ENCODE results near the gene NFAT5. TPM values are rescaled to one million over a fixed set of nuclear protein-coding genes. Genes with fewer than 3 reads are reported as not detected.

NFAT5 gene
- polyA plus RNA-seq, 3 donors = 2.4 to 6.9 (median 2.5) TPM

- H3K27ac ChIP-seq (ENCODE audit: low read depth in 1 of 2, low read length in 2 of 2) = no peak overlapping the region
- no peak overlapping the region for H3K9ac ChIP-seq (ENCODE audit: insufficient read depth, low read length, poor library complexity, severe bottlenecking)
- no peaks in the 10 kb centered on the region for H3K27me3 ChIP-seq (ENCODE audit: control insufficient read depth in 2 of 2, insufficient read depth in 2 of 2, low read length in 2 of 2)
- peaks cover 31 to 69% of the 10 kb centered on the region in 2 donors for H3K36me3 ChIP-seq (replicated peaks in 1 of 2; ENCODE audit: control insufficient read depth in 1 of 2, insufficient read depth in 2 of 2, low read length in 2 of 2)
- H3K4me3 ChIP-seq (replicated peaks in 1 of 3; ENCODE audit: low read depth in 2 of 3, low read length in 3 of 3) = no peak overlapping the region
- WGBS (ENCODE audit: insufficient coverage) = no CpG with 5 or more reads among the region's 1 CpG
- intact Hi-C loops (cut with micrococcal nuclease) = no loop called here
- no peaks in the 10 kb centered on the region for H3K79me2 ChIP-seq (ENCODE audit: insufficient read depth, low read length)
- H3K4me2 ChIP-seq (replicated peaks; ENCODE audit: extremely low read depth, low read length, poor library complexity, severe bottlenecking) = no peak overlapping the region
- H3K9me3 ChIP-seq (replicated peaks in 1 of 2; ENCODE audit: control insufficient read depth in 1 of 2, insufficient read depth in 1 of 2, low read length in 2 of 2) = no peaks in the 10 kb centered on the region
- Mint-ChIP-seq H3K27me3 (ENCODE audit: low read depth in 3 of 3) (peaks cover 0 to 2% (median 0%) of the 10 kb centered on the region in 3 donors), H3K9me3 (no peaks in the 10 kb centered on the region), H3K4me1 (no peaks in the 10 kb centered on the region), H3K4me3 (no peak overlapping the region), H3K27ac (no peak overlapping the region), H3K36me3 (peaks cover 35 to 43% of the 10 kb centered on the region in 2 donors)
- no peaks in the 10 kb centered on the region for H4K20me1 ChIP-seq (ENCODE audit: insufficient read depth, low read length)
- TF ChIP-seq CTCF (IDR thresholded peaks at IDR 0.05) = no peak
- no peak overlapping the region for H2AFZ ChIP-seq (ENCODE audit: insufficient read depth, low read depth, low read length, poor library complexity, severe bottlenecking)
- no peaks in the 10 kb centered on the region for H3K4me1 ChIP-seq (ENCODE audit: control insufficient read depth in 1 of 2, insufficient read depth in 2 of 2, low read length in 2 of 2)
- no peak for DNase-seq
These were observed 134.1 kb downstream of the NFAT5 start for GRCh38 chr16:69699915-69700314.

DNA sequence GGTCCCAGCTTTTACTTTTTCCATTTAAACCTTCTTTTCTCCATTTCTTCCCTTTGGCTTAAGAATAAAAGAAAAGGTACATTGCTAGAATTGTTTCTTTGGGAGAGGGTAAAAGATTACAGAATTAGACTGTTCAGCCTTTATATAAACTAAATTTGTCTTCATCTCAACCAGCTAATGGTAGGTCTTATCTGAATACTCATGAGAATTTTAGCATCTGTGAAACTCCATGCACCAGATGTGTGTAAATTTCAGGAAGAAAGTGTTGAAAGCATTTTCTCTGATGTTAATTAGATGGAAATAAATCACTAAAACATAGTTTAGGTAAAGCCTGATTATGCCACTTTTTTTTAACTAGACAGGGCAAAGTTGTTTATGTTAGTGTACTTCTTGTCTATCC is 135.7 kb downstream of the NFAT5 start:
- intact Hi-C loops (cut with micrococcal nuclease) = no loop called here
- Histone ChIP-seq H3K36me3 (replicated peaks in 1 of 2; ENCODE audit: control insufficient read depth in 1 of 2, insufficient read depth in 2 of 2, low read length in 2 of 2) (peaks cover 19 to 54% of the 10 kb centered on the region in 2 donors), H4K20me1 (ENCODE audit: insufficient read depth, low read length) (no peaks in the 10 kb centered on the region), H3K79me2 (ENCODE audit: insufficient read depth, low read length) (no peaks in the 10 kb centered on the region), H2AFZ (ENCODE audit: insufficient read depth, low read depth, low read length, poor library complexity, severe bottlenecking) (no peak overlapping the region), H3K4me3 (replicated peaks in 1 of 3; ENCODE audit: low read depth in 2 of 3, low read length in 3 of 3) (no peak overlapping the region), H3K9me3 (replicated peaks in 1 of 2; ENCODE audit: control insufficient read depth in 1 of 2, insufficient read depth in 1 of 2, low read length in 2 of 2) (no peaks in the 10 kb centered on the region), H3K4me1 (ENCODE audit: control insufficient read depth in 1 of 2, insufficient read depth in 2 of 2, low read length in 2 of 2) (no peaks in the 10 kb centered on the region), H3K4me2 (replicated peaks; ENCODE audit: extremely low read depth, low read length, poor library complexity, severe bottlenecking) (no peak overlapping the region), H3K27me3 (ENCODE audit: control insufficient read depth in 2 of 2, insufficient read depth in 2 of 2, low read length in 2 of 2) (no peaks in the 10 kb centered on the region), H3K9ac (ENCODE audit: insufficient read depth, low read length, poor library complexity, severe bottlenecking) (no peak overlapping the region), H3K27ac (ENCODE audit: low read depth in 1 of 2, low read length in 2 of 2) (no peak overlapping the region)
- TF ChIP-seq CTCF (IDR thresholded peaks at IDR 0.05) = no peak
- no peak for DNase-seq
- Mint-ChIP-seq H3K27ac (no peak overlapping the region), H3K4me3 (no peak overlapping the region), H3K36me3 (peaks cover 24 to 33% of the 10 kb centered on the region in 2 donors), H3K27me3 (ENCODE audit: low read depth in 3 of 3) (peaks cover 0 to 2% (median 0%) of the 10 kb centered on the region in 3 donors), H3K4me1 (no peaks in the 10 kb centered on the region), H3K9me3 (no peaks in the 10 kb centered on the region)

Data from CD14-positive monocyte (primary cell).